ENCODE measurements around the gene HOXA11. TPM values are rescaled to one million over a fixed set of nuclear protein-coding genes. Genes with fewer than 3 reads are reported as not detected.

The HOXA11 gene
- total and polyA plus RNA-seq, 4 donors: not detected

GRCh38 chr7:27186668-27187474, 1.8 kb upstream of the HOXA11 start:
- Histone ChIP-seq H3K9ac (ENCODE audit: low read depth in 1 of 2, low read length in 2 of 2) (no peak overlapping the region), H3K27me3 (ENCODE audit: control insufficient read depth in 4 of 4, insufficient read depth in 4 of 4, low read length in 3 of 4) (peaks cover 13 to 47% (median 39%) of the 10 kb centered on the region in 4 donors), H3K9me3 (ENCODE audit: control insufficient read depth in 4 of 4, low read length in 3 of 4) (peaks cover 0 to 9% (median 0%) of the 10 kb centered on the region in 4 donors), H3K27ac (ENCODE audit: low read depth in 1 of 2, low read length in 2 of 2) (no peak overlapping the region), H3K4me1 (ENCODE audit: control insufficient read depth in 4 of 4, insufficient read depth in 4 of 4, low read length in 3 of 4) (peaks cover 7 to 28% (median 18%) of the 10 kb centered on the region in 4 donors), H3K4me3 (ENCODE audit: low read depth in 1 of 3, low read length in 3 of 3) (no peak overlapping the region), H3K36me3 (ENCODE audit: control insufficient read depth in 4 of 4, insufficient read depth in 3 of 4, low read depth in 1 of 4, low read length in 3 of 4) (no peaks in the 10 kb centered on the region)
- TF ChIP-seq RAD21 (IDR thresholded peaks at IDR 0.05) (no peak), MAX (IDR thresholded peaks at IDR 0.05) (no peak), HNF4A (conservative IDR thresholded peaks at IDR 0.05) (no peak), EGR1 (IDR thresholded peaks at IDR 0.05; ENCODE audit: low read depth in 2 of 2) (no peak), ATF3 (IDR thresholded peaks at IDR 0.05) (no peak), SP1 (IDR thresholded peaks at IDR 0.05) (no peak), JUND (IDR thresholded peaks at IDR 0.05) (no peak), RXRA (IDR thresholded peaks at IDR 0.05) (no peak)
- no peak for DNase-seq (ENCODE audit: low spot score)
- WGBS: 20% methylated on average over 4 of the region's 4 CpGs

- 6% methylated on average over 24 of the region's 24 CpGs for WGBS
Measured at GRCh38 chr7:27185854-27186667, 1.0 kb upstream of the HOXA11 start.

More at GRCh38 chr7:27185854-27186667, 1.0 kb upstream of the HOXA11 start:
- Histone ChIP-seq H3K4me3 (ENCODE audit: low read depth in 1 of 3, low read length in 3 of 3) (no peak overlapping the region), H3K9me3 (ENCODE audit: control insufficient read depth in 4 of 4, low read length in 3 of 4) (peaks cover 0 to 4% (median 0%) of the 10 kb centered on the region in 4 donors), H3K27me3 (ENCODE audit: control insufficient read depth in 4 of 4, insufficient read depth in 4 of 4, low read length in 3 of 4) (peaks cover 13 to 46% (median 33%) of the 10 kb centered on the region in 4 donors), H3K36me3 (ENCODE audit: control insufficient read depth in 4 of 4, insufficient read depth in 3 of 4, low read depth in 1 of 4, low read length in 3 of 4) (no peaks in the 10 kb centered on the region), H3K9ac (ENCODE audit: low read depth in 1 of 2, low read length in 2 of 2) (no peak overlapping the region), H3K27ac (ENCODE audit: low read depth in 1 of 2, low read length in 2 of 2) (no peak overlapping the region), H3K4me1 (ENCODE audit: control insufficient read depth in 4 of 4, insufficient read depth in 4 of 4, low read length in 3 of 4) (peaks cover 6 to 27% (median 17%) of the 10 kb centered on the region in 4 donors)
- TF ChIP-seq REST (IDR thresholded peaks at IDR 0.05) (no peak), RXRA (IDR thresholded peaks at IDR 0.05) (no peak), HNF4G (IDR thresholded peaks at IDR 0.05) (no peak), JUND (IDR thresholded peaks at IDR 0.05) (no peak), ATF3 (IDR thresholded peaks at IDR 0.05) (no peak), EGR1 (IDR thresholded peaks at IDR 0.05; ENCODE audit: low read depth in 2 of 2) (no peak), ZBTB33 (IDR thresholded peaks at IDR 0.05) (no peak), CTCF (IDR thresholded peaks at IDR 0.05; ENCODE audit: low read depth, low read length, missing input control) (no peak), RAD21 (IDR thresholded peaks at IDR 0.05) (no peak), GABPA (IDR thresholded peaks at IDR 0.05 in 1 of 2, conservative IDR thresholded peaks at IDR 0.05 in 1 of 2) (no peak), MAX (IDR thresholded peaks at IDR 0.05) (no peak), YY1 (IDR thresholded peaks at IDR 0.05) (no peak), FOXA1 (IDR thresholded peaks at IDR 0.05) (no peak), SP1 (IDR thresholded peaks at IDR 0.05) (no peak)
- no peak for DNase-seq (ENCODE audit: low spot score)
